K562 (cell line): ENCODE data around the gene TMEM120A. TPM values are rescaled to one million over a fixed set of nuclear protein-coding genes. Genes with fewer than 3 reads are reported as not detected.

Source experiments
- ARNT ChIP-seq, 2 experiments: fragments of 450-650 bp; IDR thresholded peaks; 2 replicates each; pipeline ENCODE4 v1.6.1; 2016; ENCODE audit warnings: mild to moderate bottlenecking in 1 of 2
- BRCA1 ChIP-seq, 2 experiments: fragments of 450-650 bp in 1 of 2; sonication (generic) in 1 of 2; formaldehyde crosslinking in 1 of 2; IDR thresholded peaks; 2 replicates each; pipeline versions ENCODE4 v1.5.0 to v1.6.1; 2017 to 2020; ENCODE audit warnings: mild to moderate bottlenecking in 1 of 2, missing genetic modification reagents in 1 of 2
- CCNT2 ChIP-seq: IDR thresholded peaks from 2 replicates; pipeline ENCODE4 v1.6.1; 2011; ENCODE audit warnings: borderline replicate concordance, low read depth, mild to moderate bottlenecking, moderate library complexity, mixed read lengths, low read length; ENCODE audit not compliant: insufficient read length; ENCODE audit errors: extremely low read depth
- CEBPZ ChIP-seq: fragments of 150-350 bp; IDR thresholded peaks from 2 replicates; pipeline ENCODE4 v1.6.1; 2014; ENCODE audit warnings: low read depth, mild to moderate bottlenecking, low read length, borderline replicate concordance
- CREB1 ChIP-seq, 2 experiments: sonication (generic) in 1 of 2; formaldehyde crosslinking in 1 of 2; IDR thresholded peaks; 2 replicates each; pipeline versions ENCODE4 v1.6.1 to v1.8.0; 2012 to 2022; ENCODE audit warnings: inconsistent platforms in 1 of 2, mild to moderate bottlenecking in 1 of 2, missing genetic modification reagents in 1 of 2, moderate library complexity in 1 of 2
- DPF2 ChIP-seq: fragments of 450-650 bp; IDR thresholded peaks from 2 replicates; pipeline ENCODE4 v1.6.1; 2016
- FOSL1 ChIP-seq: fragments of 200-800 bp; sonication (Bioruptor generic); conservative IDR thresholded peaks from 2 replicates; pipeline ENCODE4 v1.6.1; 2016; ENCODE audit warnings: missing genetic modification characterization, missing compliant biosample characterization
- FOXA3 ChIP-seq, 2 experiments: fragments of 450-650 bp in 1 of 2; sonication (generic) in 1 of 2; formaldehyde crosslinking; IDR thresholded peaks in 1 of 2; conservative IDR thresholded peaks in 1 of 2; 2 replicates each; pipeline versions ENCODE4 v1.4.0 to v1.8.0; 2020 to 2022; ENCODE audit warnings: mild to moderate bottlenecking in 2 of 2, missing genetic modification reagents in 1 of 2
- HNRNPK ChIP-seq: fragments of 200-400 bp; formaldehyde crosslinking; IDR thresholded peaks from one replicate; pipeline ENCODE4 v1.6.1; 2018; ENCODE audit warnings: mild to moderate bottlenecking, low read depth, low read length; ENCODE audit not compliant: poor library complexity, severe bottlenecking
- MAZ ChIP-seq, 2 experiments: fragments of 450-650 bp in 1 of 2; sonication (generic) in 1 of 2; formaldehyde crosslinking; IDR thresholded peaks in 1 of 2; conservative IDR thresholded peaks in 1 of 2; 2 replicates each; pipeline versions ENCODE4 v1.4.0 to v1.5.0; 2020; ENCODE audit warnings: mild to moderate bottlenecking in 1 of 2, missing genetic modification reagents in 1 of 2
- MCM5 ChIP-seq: fragments of 450-650 bp; IDR thresholded peaks from 2 replicates; pipeline ENCODE4 v1.6.1; 2016; ENCODE audit warnings: low read depth
- RAD21 ChIP-seq, 2 experiments: fragments of 250-450 bp in 1 of 2; fragments of 450-650 bp in 1 of 2; sonication (Bioruptor Pico) in 1 of 2; formaldehyde crosslinking in 1 of 2; IDR thresholded peaks in 1 of 2; conservative IDR thresholded peaks in 1 of 2; 2 replicates each; pipeline versions ENCODE4 v1.4.0 to v1.8.0; 2020 to 2022; ENCODE audit warnings: mild to moderate bottlenecking in 2 of 2, moderate library complexity in 1 of 2
- RCOR1 ChIP-seq, 2 experiments: IDR thresholded peaks; 2 replicates each; pipeline ENCODE4 v1.6.1; 2012; ENCODE audit warnings: low read depth in 2 of 2, low read length in 2 of 2, borderline replicate concordance in 1 of 2, improper control_type of control experiment in 1 of 2
- SOX6 ChIP-seq: fragments of 450-650 bp; IDR thresholded peaks from 2 replicates; pipeline ENCODE4 v1.6.1; 2014; ENCODE audit warnings: mild to moderate bottlenecking
- TAL1 ChIP-seq: fragments of 450-650 bp; IDR thresholded peaks from 2 replicates; pipeline ENCODE4 v1.6.1; 2016; ENCODE audit warnings: mild to moderate bottlenecking
- TARDBP ChIP-seq: fragments of 450-650 bp; IDR thresholded peaks from 2 replicates; pipeline ENCODE4 v1.6.1; 2016
- TBL1XR1 ChIP-seq, 2 experiments: IDR thresholded peaks; 2 replicates each; pipeline ENCODE4 v1.6.1; 2012; ENCODE audit warnings: improper control_type of control experiment in 2 of 2, low read length in 2 of 2, mild to moderate bottlenecking in 1 of 2
- TSHZ1 ChIP-seq: fragments of 250-450 bp; sonication (Bioruptor Pico); IDR thresholded peaks from 2 replicates; pipeline ENCODE4 v1.4.0; 2020; ENCODE audit warnings: mild to moderate bottlenecking, moderate library complexity
- ZNF263 ChIP-seq: sonication (generic); formaldehyde crosslinking; IDR thresholded peaks from 2 replicates; pipeline ENCODE4 v1.8.0; 2022; ENCODE audit warnings: mild to moderate bottlenecking, missing genetic modification reagents, borderline replicate concordance
- ZNF354B ChIP-seq: fragments of 250-450 bp; sonication (Bioruptor Pico); IDR thresholded peaks from 2 replicates; pipeline ENCODE4 v1.4.0; 2020
- polyA plus RNA-seq, 8 experiments: library from polyadenylated mRNA; depleted of rRNA in 4 of 8; stranded (reverse) in 5 of 8; unstranded in 3 of 8; fragments of >200 nt; fragmentation: Nextera tagmentation in 2 of 8; fragmentation: Illumina TruSeq in 1 of 8; extraction: Ambion mirVana in 2 of 8; extraction: Trizol in 1 of 8; gene quantifications; 2 replicates each; pipeline versions ENCODE4 v1.2.1 to v1.2.3, GENCODE V29; 2011 to 2014; ENCODE audit warnings: inconsistent platforms in 1 of 8, missing spikeins in 1 of 8
- total RNA-seq, 7 experiments: library from RNA; depleted of rRNA in 6 of 7; stranded (reverse); fragments of >200 nt in 6 of 7; fragmentation: Illumina TruSeq in 2 of 7; extraction: Trizol in 2 of 7; gene quantifications; 2 replicates each; pipeline versions ENCODE4 v1.2.1 to v1.2.3, GENCODE V29; 2011 to 2021; ENCODE audit warnings: low replicate concordance in 1 of 7

TMEM120A gene
- total and polyA plus RNA-seq, 9 of the 15 experiments (the other 6 are each of a cell fraction or from before 2014, with no cell fraction given) = 2.3 to 90.2 (median 22.9) TPM

GRCh38 chr7:75945297-75946168 is 48.9 kb downstream of the TMEM120A start (continued):
- TF ChIP-seq FOSL1 (tag) = peak; percentile 88
- peak in 1 of 2 experiments; percentile 20; a peak in 1 of 4 replicates for TF ChIP-seq TBL1XR1 (IDR thresholded peaks at IDR 0.05; ENCODE audit: low read length in 2 of 2)
- TF ChIP-seq SOX6 = peak; percentile 88
- peak; percentile 64; the same call in 1 of the 2 replicates for TF ChIP-seq DPF2
- no peak for TF ChIP-seq MAZ (CRISPR knock-in tag; conservative IDR thresholded peaks at IDR 0.05 in 1 of 2, IDR thresholded peaks at IDR 0.05 in 1 of 2)
- no peak for TF ChIP-seq HNRNPK
- TF ChIP-seq BRCA1 (IDR thresholded peaks at IDR 0.05) = no peak
- no peak for TF ChIP-seq BRCA1 (CRISPR knock-in tag; IDR thresholded peaks at IDR 0.05)
- TF ChIP-seq TAL1 = no peak
- TF ChIP-seq TSHZ1 (CRISPR knock-in tag) = no peak
- no peak for TF ChIP-seq ZNF354B (CRISPR knock-in tag)
- no peak for TF ChIP-seq CEBPZ
- TF ChIP-seq RAD21 (CRISPR knock-in tag; conservative IDR thresholded peaks at IDR 0.05 in 1 of 2, IDR thresholded peaks at IDR 0.05 in 1 of 2) = peak; percentile 22 to 66; a peak in 3 of 4 replicates
- no peak for TF ChIP-seq MCM5
- TF ChIP-seq RCOR1 (IDR thresholded peaks at IDR 0.05; ENCODE audit: borderline replicate concordance in 1 of 2, low read depth in 2 of 2, low read length in 2 of 2) = peak in 1 of 2 experiments; percentile 89; a peak in 2 of 4 replicates
- TF ChIP-seq ZNF263 = no peak
- TF ChIP-seq FOXA3 (CRISPR knock-in tag; conservative IDR thresholded peaks at IDR 0.05 in 1 of 2, IDR thresholded peaks at IDR 0.05 in 1 of 2) = peak in 1 of 2 experiments; percentile 82; a peak in 2 of 4 replicates
- no peak for TF ChIP-seq CREB1 (IDR thresholded peaks at IDR 0.05)
- TF ChIP-seq CREB1 (CRISPR knock-in tag; IDR thresholded peaks at IDR 0.05) = no peak
- no peak for TF ChIP-seq TARDBP
- peak in 1 of 2 experiments; percentile 15; a peak in 1 of 4 replicates for TF ChIP-seq ARNT (IDR thresholded peaks at IDR 0.05)
- TF ChIP-seq CCNT2 = no peak
